Right lobe of liver (tissue), 4 donors: ENCODE data around the gene PPTC7.

Experiments
- CTCF ChIP-seq, 4 donors: fragments of 200-600 bp in 3 of 4; fragments of 450-650 bp in 1 of 4; IDR thresholded peaks; one replicate each; pipeline versions ENCODE4 v1.5.1 to v1.8.0; 2016 to 2022; ENCODE audit warnings: antibody characterized with exemption in 4 of 4, mild to moderate bottlenecking in 2 of 4
- POLR2A ChIP-seq: fragments of 450-650 bp; IDR thresholded peaks from one replicate; pipeline ENCODE4 v1.6.1; 2017; ENCODE audit warnings: antibody characterized with exemption, mild to moderate bottlenecking
- donor health status: DM: no; HTN: no; CAD: no.
- donor health status: DM: no; HTN: no; CAD: no.
- donor health status: DM: no; HTN: yes; CAD: no.

DNA sequence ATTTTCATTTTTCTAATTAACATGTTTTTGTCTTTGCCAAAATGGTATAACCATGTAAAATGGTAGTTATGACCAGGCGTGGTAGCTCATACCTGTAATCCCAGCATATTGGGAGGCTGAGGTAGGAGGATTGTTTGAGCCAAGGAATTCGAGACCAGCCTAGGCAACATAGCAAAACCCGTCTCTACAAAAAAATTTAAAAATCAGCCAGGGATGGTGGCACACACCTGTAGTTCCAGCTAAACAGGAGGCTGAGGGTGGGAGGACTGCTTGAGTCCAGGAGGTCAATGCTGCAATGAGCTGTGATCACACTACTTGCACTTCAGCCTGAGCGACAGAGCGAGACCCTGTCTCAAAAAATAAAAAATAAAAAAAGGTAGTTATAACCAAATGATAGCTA, 23.1 kb downstream of the PPTC7 start:
- TF ChIP-seq CTCF (IDR thresholded peaks at IDR 0.05) (no peak), POLR2A (no peak)
